GM10248 (cell line): Measurements from ENCODE around the gene NUP205.

Experiments
- CTCF ChIA-PET: fragments of 300-600 bp; sonication (Branson Sonifier 250); formaldehyde crosslinking; extraction: SDS; loops from one replicate; lab custom pipeline; 2021; ENCODE audit warnings: antibody characterized with exemption; lab: Yijun Ruan, JAX
- POLR2A ChIA-PET: fragments of 350-650 bp; sonication (Branson Sonifier 250); formaldehyde crosslinking; extraction: SDS; loops from one replicate; lab custom pipeline; 2020; ENCODE audit warnings: antibody characterized with exemption; lab: Yijun Ruan, JAX
- DNase-seq: peaks from one replicate; pipeline ENCODE4 v3.0.0; 2012; ENCODE audit errors: extremely low spot score
- CTCF ChIP-seq: IDR thresholded peaks from 2 replicates; pipeline ENCODE4 v1.5.1; 2012; ENCODE audit warnings: mild to moderate bottlenecking, low read depth; ENCODE audit errors: extremely low read depth, missing control alignments, control extremely low read depth

The NUP205 gene

GRCh38 chr7:135697276-135698049 lies 139.7 kb downstream of the NUP205 start:
- DNase-seq, result no peak
- ChIA-PET CTCF (interaction anchor here (1.2 kb wide), 1 partner anchor 25 kb away, joined by 3 read pairs; no protein-coding TSS in a partner anchor), POLR2A (no interaction called here)
- TF ChIP-seq CTCF, result no peak
